ENCODE results near the gene NUDCD3. TPM values are rescaled to one million over a fixed set of nuclear protein-coding genes. Genes with fewer than 3 reads are reported as not detected.

Gene NUDCD3
- total RNA-seq (2014; rRNA removed; shearing (Covaris generic)): 80.5 and 98.2 TPM in 2 replicates
- polyA plus RNA-seq (2015; cell fraction: cytosol; rRNA removed): 57.7 and 62.9 TPM in 2 replicates
- polyA plus RNA-seq (2015; cell fraction: nucleus; rRNA removed): 87.1 and 123 TPM in 2 replicates

- in situ Hi-C loops (cut with HindIII; ENCODE audit: low pct_unique_long_range_greater_than_20kb, low sequenced_read_pairs): no loop called here
- peak; percentile 90 for DNase-seq (ENCODE audit: low read depth, low spot score)
Observed at GRCh38 chr7:44490351-44491200, at the start of gene NUDCD3. NUDCD3 (minus strand) TSS chr7:44490658; CDS start chr7:44490600, 58 bp downstream.

GRCh38 chr7:44539669-44540506 lies 49.4 kb upstream of the NUDCD3 start:
- in situ Hi-C loops (cut with HindIII; ENCODE audit: low pct_unique_long_range_greater_than_20kb, low sequenced_read_pairs): no loop called here
- no peak for DNase-seq (ENCODE audit: low read depth, low spot score)

GRCh38 chr7:44538798-44539668 lies 48.6 kb upstream of the NUDCD3 start:
- DNase-seq (ENCODE audit: low read depth, low spot score): no peak
- in situ Hi-C loops (cut with HindIII; ENCODE audit: low pct_unique_long_range_greater_than_20kb, low sequenced_read_pairs): no loop called here

DNA sequence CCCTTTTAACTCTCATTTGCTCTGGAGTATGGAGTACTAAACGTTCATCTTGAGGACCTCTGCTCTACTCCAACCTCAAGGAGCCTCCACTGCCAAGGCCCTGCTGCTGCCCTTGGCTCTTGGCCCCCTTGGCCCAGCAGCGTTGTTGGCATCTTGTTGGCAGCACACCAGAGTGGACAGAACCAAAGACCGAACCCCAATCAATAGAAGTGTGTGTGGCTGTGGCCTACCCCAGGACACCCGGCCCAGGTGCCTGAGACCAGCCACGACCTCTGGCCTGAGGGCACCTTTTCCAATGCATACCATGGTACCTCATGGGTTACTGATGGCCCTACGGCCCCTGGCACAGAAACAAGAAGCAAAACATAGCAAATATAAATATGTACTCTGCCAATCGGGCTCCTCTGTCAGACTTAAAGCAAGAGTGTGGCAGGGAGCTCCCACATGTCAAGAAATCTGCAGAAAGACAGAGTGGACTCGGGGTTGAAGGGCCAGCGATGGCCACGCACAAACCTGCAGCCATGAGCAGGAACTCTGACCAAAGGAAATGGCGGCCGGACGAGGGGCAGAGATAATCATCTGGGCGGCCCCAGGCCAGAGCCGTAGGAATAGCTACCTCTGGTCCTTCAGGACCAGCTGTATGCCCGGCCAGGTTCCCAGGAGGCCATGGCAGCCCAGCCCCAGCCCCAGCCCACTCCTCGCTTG lies 47.8 kb upstream of the NUDCD3 start:
- no peak for DNase-seq (ENCODE audit: low read depth, low spot score)
- in situ Hi-C loops (cut with HindIII; ENCODE audit: low pct_unique_long_range_greater_than_20kb, low sequenced_read_pairs): no loop called here

DNA sequence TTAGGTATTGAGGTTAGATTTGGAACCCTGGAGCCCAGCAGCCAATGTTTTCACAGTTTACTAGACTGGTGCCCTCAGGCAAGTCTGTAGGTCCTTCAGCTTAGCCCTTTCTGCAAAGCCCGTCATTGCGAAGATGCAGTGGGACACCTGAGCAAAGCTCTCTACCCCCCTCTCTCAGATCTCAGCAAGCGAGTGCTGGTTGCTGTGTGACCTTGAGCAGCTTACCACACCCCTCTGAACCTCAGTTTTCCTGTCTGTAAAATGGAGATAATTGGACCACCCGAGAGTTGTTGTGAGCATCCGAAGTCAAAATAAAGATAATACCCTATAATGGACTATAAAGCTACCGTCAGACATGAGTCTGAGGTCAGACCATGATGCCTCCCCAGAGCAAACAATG lies 47.0 kb upstream of the NUDCD3 start:
- in situ Hi-C loops (cut with HindIII; ENCODE audit: low pct_unique_long_range_greater_than_20kb, low sequenced_read_pairs): no loop called here
- DNase-seq (ENCODE audit: low read depth, low spot score): no peak

DNA sequence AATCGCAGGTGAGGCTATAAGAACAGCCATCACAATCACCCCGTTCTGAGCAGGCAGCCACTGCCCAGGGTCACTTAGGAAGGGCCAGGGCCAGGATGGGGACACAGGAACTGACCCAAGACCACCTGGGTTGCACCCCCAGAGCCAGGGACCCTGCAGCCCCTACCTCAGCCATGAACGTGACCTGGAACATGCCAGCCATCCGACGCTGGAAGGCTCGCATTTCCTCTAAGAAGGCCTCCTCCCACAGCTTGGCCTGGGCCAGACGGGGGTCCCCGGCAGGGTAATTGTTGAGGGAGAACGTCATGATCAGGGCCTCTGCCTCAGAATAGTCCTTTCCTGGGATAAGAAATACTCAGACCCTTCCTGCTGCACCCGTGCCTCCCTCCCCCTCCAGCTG lies 45.6 kb upstream of the NUDCD3 start:
- in situ Hi-C loops (cut with HindIII; ENCODE audit: low pct_unique_long_range_greater_than_20kb, low sequenced_read_pairs): no loop called here
- DNase-seq (ENCODE audit: low read depth, low spot score): no peak

GRCh38 chr7:44535348-44536064 lies 45.0 kb upstream of the NUDCD3 start:
- in situ Hi-C loops (cut with HindIII; ENCODE audit: low pct_unique_long_range_greater_than_20kb, low sequenced_read_pairs): no loop called here
- no peak for DNase-seq (ENCODE audit: low read depth, low spot score)

DNA sequence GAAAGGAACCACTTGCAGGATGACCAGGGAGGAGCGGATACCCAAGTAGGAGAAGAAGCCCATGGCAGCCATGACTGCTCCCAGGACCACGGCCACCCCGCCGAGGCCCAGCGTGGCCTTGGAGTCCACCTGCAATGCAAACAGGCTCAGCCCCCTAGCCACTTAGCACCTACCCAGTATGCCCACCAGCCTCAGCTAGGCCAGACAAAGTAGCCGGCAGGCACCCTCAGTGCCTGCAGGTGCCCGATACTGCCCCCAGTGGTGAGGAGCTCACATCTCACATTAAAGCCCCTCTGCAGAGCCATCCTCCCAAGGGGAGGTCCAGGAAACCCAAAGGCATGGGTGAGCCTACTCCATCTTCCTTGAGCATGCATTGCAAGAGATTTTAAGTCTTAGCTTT lies 44.0 kb upstream of the NUDCD3 start:
- DNase-seq (ENCODE audit: low read depth, low spot score): peak; percentile 87
- in situ Hi-C loops (cut with HindIII; ENCODE audit: low pct_unique_long_range_greater_than_20kb, low sequenced_read_pairs): no loop called here

- in situ Hi-C loops (cut with HindIII; ENCODE audit: low pct_unique_long_range_greater_than_20kb, low sequenced_read_pairs): no loop called here
- DNase-seq (ENCODE audit: low read depth, low spot score): no peak
Observed at GRCh38 chr7:44534087-44534486, 43.6 kb upstream of the NUDCD3 start.

- DNase-seq (ENCODE audit: low read depth, low spot score): no peak
- in situ Hi-C loops (cut with HindIII; ENCODE audit: low pct_unique_long_range_greater_than_20kb, low sequenced_read_pairs): no loop called here
Observed at GRCh38 chr7:44533301-44534055, 43.0 kb upstream of the NUDCD3 start.

GRCh38 chr7:44531421-44532380 lies 41.2 kb upstream of the NUDCD3 start:
- in situ Hi-C loops (cut with HindIII; ENCODE audit: low pct_unique_long_range_greater_than_20kb, low sequenced_read_pairs): no loop called here
- no peak for DNase-seq (ENCODE audit: low read depth, low spot score)

GRCh38 chr7:44530990-44531389 lies 40.5 kb upstream of the NUDCD3 start:
- in situ Hi-C loops (cut with HindIII; ENCODE audit: low pct_unique_long_range_greater_than_20kb, low sequenced_read_pairs): no loop called here
- no peak for DNase-seq (ENCODE audit: low read depth, low spot score)

- in situ Hi-C loops (cut with HindIII; ENCODE audit: low pct_unique_long_range_greater_than_20kb, low sequenced_read_pairs): no loop called here
Observed at GRCh38 chr7:44524811-44525388, 34.4 kb upstream of the NUDCD3 start.

GRCh38 chr7:44522315-44522714 lies 31.9 kb upstream of the NUDCD3 start:
- DNase-seq (ENCODE audit: low read depth, low spot score): no peak
- in situ Hi-C loops (cut with HindIII; ENCODE audit: low pct_unique_long_range_greater_than_20kb, low sequenced_read_pairs): no loop called here

More at GRCh38 chr7:44524811-44525388, 34.4 kb upstream of the NUDCD3 start:
- DNase-seq (ENCODE audit: low read depth, low spot score): no peak

Data from SK-MEL-5 (cell line).